ENCODE results near the gene MSH5. TPM values are rescaled to one million over a fixed set of nuclear protein-coding genes. Genes with fewer than 3 reads are reported as not detected.

Gene MSH5
- total and polyA plus RNA-seq, 9 donors = 4.8 to 19.1 (median 9.1) TPM

DNA sequence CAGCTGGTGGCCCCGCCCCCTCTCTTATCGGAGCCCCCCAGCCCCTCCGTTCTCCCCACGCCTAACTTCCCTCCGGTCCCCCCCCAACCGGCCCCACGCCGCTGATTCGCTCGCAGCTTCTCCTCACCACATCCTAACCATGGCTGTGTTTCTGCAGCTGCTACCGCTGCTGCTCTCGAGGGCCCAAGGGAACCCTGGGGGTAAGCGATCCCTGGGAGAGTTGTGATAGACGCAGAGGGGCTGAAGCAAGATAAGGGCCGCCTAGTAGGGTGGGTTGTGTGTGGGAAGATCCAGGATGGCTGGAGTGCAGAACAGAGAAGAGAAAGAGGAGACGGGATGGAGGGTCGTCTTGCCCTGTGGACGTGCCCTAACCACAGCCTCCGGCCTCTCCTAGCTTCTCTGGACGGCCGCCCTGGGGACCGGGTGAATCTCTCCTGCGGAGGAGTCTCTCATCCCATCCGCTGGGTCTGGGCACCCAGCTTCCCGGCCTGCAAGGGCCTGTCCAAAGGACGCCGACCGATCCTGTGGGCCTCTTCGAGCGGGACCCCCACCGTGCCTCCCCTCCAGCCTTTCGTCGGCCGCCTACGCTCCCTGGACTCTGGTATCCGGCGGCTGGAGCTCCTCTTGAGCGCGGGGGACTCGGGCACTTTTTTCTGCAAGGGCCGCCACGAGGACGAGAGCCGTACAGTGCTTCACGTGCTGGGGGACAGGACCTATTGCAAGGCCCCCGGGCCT is 16.4 kb upstream of the MSH5 start, which contains the start of gene MPIG6B:
TSS of gene MPIG6B (plus strand) at position 129 of the 735 bp plus-strand sequence. CDS start at position 140, 11 bp downstream.
- H3K4me1 ChIP-seq (ENCODE audit: insufficient read depth) = peaks cover 2% of the 10 kb centered on the region
- 54 to 62% (median 61%) methylated on average over 46 of the region's 46 CpGs for whole genome bisulfite sequencing, 3 donors
- H3K9me3 ChIP-seq = no peaks in the 10 kb centered on the region
- no peak within 1 kb of the TSS for H3K27ac ChIP-seq
- H3K4me3 ChIP-seq = no peak within 1 kb of the TSS
- H3K36me3 ChIP-seq = no peaks in the 10 kb centered on the region
- H3K27me3 ChIP-seq = no peaks in the 10 kb centered on the region
- TF ChIP-seq, protein P1, sequence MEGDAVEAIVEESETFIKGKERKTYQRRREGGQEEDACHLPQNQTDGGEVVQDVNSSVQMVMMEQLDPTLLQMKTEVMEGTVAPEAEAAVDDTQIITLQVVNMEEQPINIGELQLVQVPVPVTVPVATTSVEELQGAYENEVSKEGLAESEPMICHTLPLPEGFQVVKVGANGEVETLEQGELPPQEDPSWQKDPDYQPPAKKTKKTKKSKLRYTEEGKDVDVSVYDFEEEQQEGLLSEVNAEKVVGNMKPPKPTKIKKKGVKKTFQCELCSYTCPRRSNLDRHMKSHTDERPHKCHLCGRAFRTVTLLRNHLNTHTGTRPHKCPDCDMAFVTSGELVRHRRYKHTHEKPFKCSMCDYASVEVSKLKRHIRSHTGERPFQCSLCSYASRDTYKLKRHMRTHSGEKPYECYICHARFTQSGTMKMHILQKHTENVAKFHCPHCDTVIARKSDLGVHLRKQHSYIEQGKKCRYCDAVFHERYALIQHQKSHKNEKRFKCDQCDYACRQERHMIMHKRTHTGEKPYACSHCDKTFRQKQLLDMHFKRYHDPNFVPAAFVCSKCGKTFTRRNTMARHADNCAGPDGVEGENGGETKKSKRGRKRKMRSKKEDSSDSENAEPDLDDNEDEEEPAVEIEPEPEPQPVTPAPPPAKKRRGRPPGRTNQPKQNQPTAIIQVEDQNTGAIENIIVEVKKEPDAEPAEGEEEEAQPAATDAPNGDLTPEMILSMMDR (IDR thresholded peaks at IDR 0.05) = no peak
- TF ChIP-seq POLR2A (IDR thresholded peaks at IDR 0.05) (no peak), EP300 (IDR thresholded peaks at IDR 0.05) (no peak)
- no peak for DNase-seq
- intact Hi-C loops (cut with DNase I) = loop anchor here in 2 of 4 donors (2.0 to 10.0 kb wide), 2 partner anchors 47 to 461 kb away; partner anchors contain the start of gene AGER (in 1 of the 2)

DNA sequence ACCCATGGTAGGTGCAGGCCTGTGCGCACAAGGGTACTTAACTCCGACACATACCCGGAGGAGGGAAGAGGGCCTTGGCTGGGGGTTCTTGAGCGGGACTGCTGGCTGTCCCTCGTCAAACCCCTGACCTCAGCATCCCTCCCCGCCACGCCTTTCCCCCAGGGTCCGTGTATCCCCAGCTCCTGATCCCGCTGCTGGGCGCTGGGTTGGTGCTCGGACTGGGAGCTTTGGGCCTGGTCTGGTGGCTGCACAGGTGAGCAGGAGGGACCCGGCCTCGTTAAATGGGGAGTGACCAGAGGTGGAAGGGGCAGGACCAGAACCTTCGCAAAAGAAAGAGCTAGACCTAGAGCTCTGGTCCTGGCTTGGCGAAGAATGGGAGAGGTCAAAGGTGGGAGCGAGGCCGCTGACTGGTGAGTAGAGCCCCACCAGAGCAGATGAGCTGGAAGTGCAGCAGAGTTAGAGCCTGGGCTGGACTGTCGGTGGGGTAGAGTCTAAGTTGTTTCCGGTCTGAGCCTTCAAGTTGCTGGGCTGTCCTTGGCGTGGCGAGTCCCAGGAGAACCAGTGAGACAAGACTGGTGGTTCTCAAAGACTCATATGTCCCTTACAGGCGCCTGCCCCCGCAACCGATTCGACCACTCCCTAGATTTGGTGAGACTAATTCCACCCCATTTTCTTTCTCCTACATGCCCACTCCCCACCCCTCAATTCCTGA is 15.7 kb upstream of the MSH5 start:
- intact Hi-C loops (cut with DNase I) = loop anchor here in 2 of 4 donors (2.0 to 10.0 kb wide), 2 partner anchors 47 to 461 kb away; partner anchors contain the start of gene AGER (in 1 of the 2)
- Histone ChIP-seq H3K9me3 (no peaks in the 10 kb centered on the region), H3K27me3 (no peaks in the 10 kb centered on the region), H3K27ac (no peak overlapping the region), H3K4me3 (no peak overlapping the region), H3K36me3 (no peaks in the 10 kb centered on the region), H3K4me1 (ENCODE audit: insufficient read depth) (peaks cover 5% of the 10 kb centered on the region)
- WGBS, 3 donors = 83 to 87% (median 86%) methylated on average over 25 of the region's 25 CpGs
- no peak for TF ChIP-seq POLR2A (IDR thresholded peaks at IDR 0.05)
- TF ChIP-seq EP300 (IDR thresholded peaks at IDR 0.05) = no peak
- TF ChIP-seq, protein P1 (IDR thresholded peaks at IDR 0.05) = no peak
- no peak for DNase-seq

DNA sequence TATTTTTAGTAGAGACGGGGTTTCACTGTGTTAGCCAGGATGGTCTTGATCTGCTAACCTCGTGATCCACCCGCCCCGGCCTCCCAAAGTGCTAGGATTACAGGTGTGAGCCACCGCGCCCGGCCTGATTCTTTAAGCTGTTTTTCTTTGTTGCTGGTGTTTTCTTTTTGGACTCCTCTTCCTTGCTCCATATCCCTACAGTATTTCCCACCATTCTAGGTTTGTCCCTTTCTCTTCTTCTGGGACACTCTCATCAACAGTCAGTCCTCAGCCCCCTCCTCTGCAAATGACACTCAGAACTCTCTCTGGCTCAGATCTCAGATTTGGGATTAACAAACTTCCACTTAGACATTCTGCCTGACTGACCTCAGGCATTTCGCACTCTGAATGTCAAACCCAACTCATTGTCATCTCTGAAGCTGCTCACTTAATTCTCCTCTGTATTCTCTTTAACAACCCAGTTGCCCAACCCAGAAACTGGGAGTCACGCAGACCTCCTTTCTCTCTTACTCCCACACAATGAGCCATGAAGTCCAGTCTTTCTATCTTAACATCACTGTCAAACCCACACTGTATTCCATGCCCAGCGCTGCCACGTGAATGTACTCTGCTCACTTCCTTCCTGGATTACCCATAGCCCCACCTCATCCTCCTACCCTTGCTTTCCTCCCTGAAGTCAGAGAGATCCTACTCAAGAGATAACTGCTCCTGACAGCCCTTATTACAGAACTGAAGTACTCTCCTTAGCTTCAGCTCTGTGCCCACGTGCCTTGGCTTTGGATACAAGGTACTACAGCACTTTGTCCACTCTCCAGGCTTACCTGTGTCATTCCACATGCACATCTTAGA is 14.1 kb upstream of the MSH5 start:
- no peak for DNase-seq
- peaks cover 5% of the 10 kb centered on the region for H3K4me1 ChIP-seq (ENCODE audit: insufficient read depth)
- 86 to 89% (median 87%) methylated on average over 12 of the region's 12 CpGs for WGBS, 3 donors
- H3K27me3 ChIP-seq = no peaks in the 10 kb centered on the region
- H3K27ac ChIP-seq = no peak overlapping the region
- TF ChIP-seq POLR2A (IDR thresholded peaks at IDR 0.05) = no peak
- TF ChIP-seq EP300 (IDR thresholded peaks at IDR 0.05) = no peak
- TF ChIP-seq, protein P1 (IDR thresholded peaks at IDR 0.05) = no peak
- H3K36me3 ChIP-seq = no peaks in the 10 kb centered on the region
- intact Hi-C loops (cut with DNase I) = loop anchor here in 1 of 4 donors (5.0 to 10.0 kb wide), 3 partner anchors 58 to 459 kb away; partner anchors contain the start of genes AGER, CSNK2B, HSPA1B and LY6G5B
- no peaks in the 10 kb centered on the region for H3K9me3 ChIP-seq
- H3K4me3 ChIP-seq = no peak overlapping the region

Data from ovary (tissue), 9 donors.